ENCODE measurements around the gene ZBTB46.

DNA sequence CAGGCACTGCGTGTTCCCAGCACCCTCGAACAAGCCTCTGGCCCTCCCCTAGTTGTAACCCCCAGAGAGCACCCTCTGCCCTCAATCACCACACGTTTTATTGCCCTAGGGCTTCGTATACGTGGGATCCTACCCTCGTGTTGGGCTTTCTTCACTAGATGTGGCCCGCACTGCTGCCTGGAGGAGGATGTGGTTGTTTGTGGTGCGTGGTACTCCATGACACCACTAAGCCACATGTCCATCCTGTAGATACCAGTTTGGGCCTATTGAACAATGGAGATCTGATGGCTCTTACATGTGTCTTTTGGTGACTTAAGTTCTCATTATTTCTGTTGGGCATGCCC lies 74.4 kb downstream of the ZBTB46 start:
- TF ChIP-seq, protein P1, sequence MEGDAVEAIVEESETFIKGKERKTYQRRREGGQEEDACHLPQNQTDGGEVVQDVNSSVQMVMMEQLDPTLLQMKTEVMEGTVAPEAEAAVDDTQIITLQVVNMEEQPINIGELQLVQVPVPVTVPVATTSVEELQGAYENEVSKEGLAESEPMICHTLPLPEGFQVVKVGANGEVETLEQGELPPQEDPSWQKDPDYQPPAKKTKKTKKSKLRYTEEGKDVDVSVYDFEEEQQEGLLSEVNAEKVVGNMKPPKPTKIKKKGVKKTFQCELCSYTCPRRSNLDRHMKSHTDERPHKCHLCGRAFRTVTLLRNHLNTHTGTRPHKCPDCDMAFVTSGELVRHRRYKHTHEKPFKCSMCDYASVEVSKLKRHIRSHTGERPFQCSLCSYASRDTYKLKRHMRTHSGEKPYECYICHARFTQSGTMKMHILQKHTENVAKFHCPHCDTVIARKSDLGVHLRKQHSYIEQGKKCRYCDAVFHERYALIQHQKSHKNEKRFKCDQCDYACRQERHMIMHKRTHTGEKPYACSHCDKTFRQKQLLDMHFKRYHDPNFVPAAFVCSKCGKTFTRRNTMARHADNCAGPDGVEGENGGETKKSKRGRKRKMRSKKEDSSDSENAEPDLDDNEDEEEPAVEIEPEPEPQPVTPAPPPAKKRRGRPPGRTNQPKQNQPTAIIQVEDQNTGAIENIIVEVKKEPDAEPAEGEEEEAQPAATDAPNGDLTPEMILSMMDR (IDR thresholded peaks at IDR 0.05; ENCODE audit: poor library complexity), result no peak
- no peak for TF ChIP-seq EZH2phosphoT487 (IDR thresholded peaks at IDR 0.05; ENCODE audit: low read depth, severe bottlenecking, unreplicated experiment)
- TF ChIP-seq EZH2 (IDR thresholded peaks at IDR 0.05; ENCODE audit: borderline replicate concordance), result no peak

All from hepatocyte (in vitro differentiated cells).